ENCODE data around the gene RDM1. TPM values are rescaled to one million over a fixed set of nuclear protein-coding genes. Genes with fewer than 3 reads are reported as not detected.

The RDM1 gene
- total and polyA plus RNA-seq, 12 donors, result 0.48 to 1.1 TPM; not detected in 10

GRCh38 chr17:35907691-35908090 is 22.9 kb downstream of the RDM1 start:
- no peak for DNase-seq
- Histone ChIP-seq H3K27me3 (no peaks in the 10 kb centered on the region), H3K9me3 (replicated peaks in 1 of 3) (no peaks in the 10 kb centered on the region), H3K4me1 (replicated peaks in 1 of 2) (no peaks in the 10 kb centered on the region), H3K27ac (no peak overlapping the region), H3K4me3 (no peak overlapping the region), H3K36me3 (replicated peaks in 1 of 2) (no peaks in the 10 kb centered on the region)
- intact Hi-C loops (cut with DNase I), result no loop called here
- WGBS, 4 donors, result 58 to 72% (median 71%) methylated on average over 5 of the region's 5 CpGs
- TF ChIP-seq POLR2A (IDR thresholded peaks at IDR 0.05), result no peak
- TF ChIP-seq, protein P1, sequence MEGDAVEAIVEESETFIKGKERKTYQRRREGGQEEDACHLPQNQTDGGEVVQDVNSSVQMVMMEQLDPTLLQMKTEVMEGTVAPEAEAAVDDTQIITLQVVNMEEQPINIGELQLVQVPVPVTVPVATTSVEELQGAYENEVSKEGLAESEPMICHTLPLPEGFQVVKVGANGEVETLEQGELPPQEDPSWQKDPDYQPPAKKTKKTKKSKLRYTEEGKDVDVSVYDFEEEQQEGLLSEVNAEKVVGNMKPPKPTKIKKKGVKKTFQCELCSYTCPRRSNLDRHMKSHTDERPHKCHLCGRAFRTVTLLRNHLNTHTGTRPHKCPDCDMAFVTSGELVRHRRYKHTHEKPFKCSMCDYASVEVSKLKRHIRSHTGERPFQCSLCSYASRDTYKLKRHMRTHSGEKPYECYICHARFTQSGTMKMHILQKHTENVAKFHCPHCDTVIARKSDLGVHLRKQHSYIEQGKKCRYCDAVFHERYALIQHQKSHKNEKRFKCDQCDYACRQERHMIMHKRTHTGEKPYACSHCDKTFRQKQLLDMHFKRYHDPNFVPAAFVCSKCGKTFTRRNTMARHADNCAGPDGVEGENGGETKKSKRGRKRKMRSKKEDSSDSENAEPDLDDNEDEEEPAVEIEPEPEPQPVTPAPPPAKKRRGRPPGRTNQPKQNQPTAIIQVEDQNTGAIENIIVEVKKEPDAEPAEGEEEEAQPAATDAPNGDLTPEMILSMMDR (IDR thresholded peaks at IDR 0.05), result no peak

GRCh38 chr17:35906926-35907637 is 23.5 kb downstream of the RDM1 start:
- DNase-seq, result no peak
- WGBS, 4 donors, result 64 to 75% (median 70%) methylated on average over 2 to 3 of the region's 3 CpGs; no CpG with 5 or more reads in 1 of the 4 donors
- H3K4me3 ChIP-seq, result no peak overlapping the region

GRCh38 chr17:35906191-35906925 is 24.2 kb downstream of the RDM1 start:
- DNase-seq, result no peak
- WGBS, 4 donors, result 85 to 93% (median 89%) methylated on average over 4 to 5 of the region's 5 CpGs
- H3K4me1 ChIP-seq (replicated peaks in 1 of 2), result no peaks in the 10 kb centered on the region
- no peak overlapping the region for H3K27ac ChIP-seq
- intact Hi-C loops (cut with DNase I), result no loop called here
- no peak overlapping the region for H3K4me3 ChIP-seq
- TF ChIP-seq, protein P1 (IDR thresholded peaks at IDR 0.05), result no peak
- no peak for TF ChIP-seq POLR2A (IDR thresholded peaks at IDR 0.05)
- H3K9me3 ChIP-seq (replicated peaks in 1 of 3), result no peaks in the 10 kb centered on the region
- no peaks in the 10 kb centered on the region for H3K27me3 ChIP-seq
- H3K36me3 ChIP-seq (replicated peaks in 1 of 2), result no peaks in the 10 kb centered on the region

More at GRCh38 chr17:35906926-35907637, 23.5 kb downstream of the RDM1 start:
- no peak for TF ChIP-seq POLR2A (IDR thresholded peaks at IDR 0.05)
- TF ChIP-seq, protein P1 (IDR thresholded peaks at IDR 0.05), result no peak
- no peaks in the 10 kb centered on the region for H3K27me3 ChIP-seq
- no peaks in the 10 kb centered on the region for H3K36me3 ChIP-seq (replicated peaks in 1 of 2)
- no peak overlapping the region for H3K27ac ChIP-seq
- no peaks in the 10 kb centered on the region for H3K9me3 ChIP-seq (replicated peaks in 1 of 3)
- intact Hi-C loops (cut with DNase I), result no loop called here
- H3K4me1 ChIP-seq (replicated peaks in 1 of 2), result no peaks in the 10 kb centered on the region

GRCh38 chr17:35903451-35903850 is 27.1 kb downstream of the RDM1 start:
- DNase-seq, result no peak
- H3K27me3 ChIP-seq, result no peaks in the 10 kb centered on the region
- H3K4me1 ChIP-seq (replicated peaks in 1 of 2), result no peaks in the 10 kb centered on the region
- TF ChIP-seq, protein P1 (IDR thresholded peaks at IDR 0.05), result no peak
- TF ChIP-seq POLR2A (IDR thresholded peaks at IDR 0.05), result no peak
- H3K4me3 ChIP-seq, result no peak overlapping the region
- H3K36me3 ChIP-seq (replicated peaks in 1 of 2), result no peaks in the 10 kb centered on the region
- no peak overlapping the region for H3K27ac ChIP-seq
- intact Hi-C loops (cut with DNase I), result no loop called here
- no peaks in the 10 kb centered on the region for H3K9me3 ChIP-seq (replicated peaks in 1 of 3)
- WGBS, 4 donors, result 87 to 98% (median 91%) methylated on average over 5 of the region's 5 CpGs
